WTC11 (cell line): Measurements from ENCODE around the gene PLEKHA1. TPM values are rescaled to one million over a fixed set of nuclear protein-coding genes. Genes with fewer than 3 reads are reported as not detected.

Experiments used
- ATAC-seq: fragments of 200-7000 bp; cut with Tn5 transposase; 2 replicates; pipeline ENCODE4 v1.10.0; 2021; ENCODE audit warnings: mild to moderate bottlenecking, moderate library complexity
- CTCF ChIA-PET: fragments of 300-600 bp; sonication (Branson Sonifier 250); formaldehyde crosslinking; loops from one replicate; lab custom pipeline; 2021; ENCODE audit warnings: antibody characterized with exemption; lab: Charles Lee
- POLR2A ChIA-PET: fragments of 350-600 bp; sonication (Branson Sonifier 250); formaldehyde crosslinking; loops from one replicate; lab custom pipeline; 2021; ENCODE audit warnings: antibody characterized with exemption; lab: Charles Lee
- DNase-seq: peaks from one replicate; pipeline ENCODE4 v3.0.0; 2021; ENCODE audit warnings: low spot score
- H3K27ac Mint-ChIP-seq: 2 replicates; pipeline ENCODE4 v1.8.0; 2021; ENCODE audit warnings: mixed read lengths
- H3K27me3 Mint-ChIP-seq: 2 replicates; pipeline ENCODE4 v1.8.0; 2021; ENCODE audit warnings: low read depth, mild to moderate bottlenecking, moderate library complexity, mixed read lengths
- H3K36me3 Mint-ChIP-seq: 2 replicates; pipeline ENCODE4 v1.8.0; 2021; ENCODE audit warnings: mixed read lengths
- H3K4me1 Mint-ChIP-seq: 2 replicates; pipeline ENCODE4 v1.8.0; 2022; ENCODE audit warnings: mixed read lengths
- H3K4me3 Mint-ChIP-seq: 2 replicates; pipeline ENCODE4 v1.8.0; 2021; ENCODE audit warnings: mild to moderate bottlenecking, moderate library complexity, mixed read lengths
- H3K9me3 Mint-ChIP-seq: 2 replicates; pipeline ENCODE4 v1.8.0; 2021; ENCODE audit warnings: mixed read lengths
- ARID4B ChIP-seq: sonication (generic); formaldehyde crosslinking; IDR thresholded peaks from 2 replicates; pipeline ENCODE4 v1.8.0; 2023; ENCODE audit warnings: missing genetic modification reagents, mild to moderate bottlenecking, borderline replicate concordance
- ATF1 ChIP-seq: sonication (generic); formaldehyde crosslinking; IDR thresholded peaks from 2 replicates; pipeline ENCODE4 v1.8.1; 2023; ENCODE audit warnings: mild to moderate bottlenecking, moderate library complexity, missing genetic modification reagents
- E2F1 ChIP-seq: sonication (generic); formaldehyde crosslinking; IDR thresholded peaks from 2 replicates; pipeline ENCODE4 v1.8.0; 2022; ENCODE audit warnings: mild to moderate bottlenecking, missing genetic modification reagents
- ELF4 ChIP-seq: sonication (generic); formaldehyde crosslinking; IDR thresholded peaks from 2 replicates; pipeline ENCODE4 v1.8.1; 2022; ENCODE audit warnings: low read depth, mild to moderate bottlenecking, moderate library complexity, missing genetic modification reagents
- ETV6 ChIP-seq: sonication (generic); formaldehyde crosslinking; IDR thresholded peaks from 2 replicates; pipeline ENCODE4 v1.8.1; 2022; ENCODE audit warnings: mild to moderate bottlenecking, missing genetic modification reagents
- GABPB1 ChIP-seq: sonication (generic); formaldehyde crosslinking; IDR thresholded peaks from 2 replicates; pipeline ENCODE4 v1.8.1; 2023; ENCODE audit warnings: mild to moderate bottlenecking, missing genetic modification reagents
- GRHL2 ChIP-seq: fragments of 250-450 bp; sonication (Bioruptor Pico); IDR thresholded peaks from 2 replicates; pipeline ENCODE4 v1.8.0; 2022; ENCODE audit warnings: mild to moderate bottlenecking, moderate library complexity; ENCODE audit not compliant: insufficient replicate concordance, severe bottlenecking
- HMGXB4 ChIP-seq: sonication (generic); formaldehyde crosslinking; IDR thresholded peaks from 2 replicates; pipeline ENCODE4 v1.8.1; 2023; ENCODE audit warnings: mild to moderate bottlenecking, moderate library complexity, missing genetic modification reagents
- KAT7 ChIP-seq: sonication (generic); formaldehyde crosslinking; IDR thresholded peaks from 2 replicates; pipeline ENCODE4 v1.8.1; 2023; ENCODE audit warnings: missing genetic modification reagents, mild to moderate bottlenecking, borderline replicate concordance
- MAX ChIP-seq: sonication (generic); formaldehyde crosslinking; IDR thresholded peaks from 2 replicates; pipeline ENCODE4 v1.8.0; 2022; ENCODE audit warnings: mild to moderate bottlenecking, missing genetic modification reagents
- MXD4 ChIP-seq: fragments of 250-450 bp; sonication (Bioruptor Pico); IDR thresholded peaks from 2 replicates; pipeline ENCODE4 v1.8.0; 2021; ENCODE audit warnings: mild to moderate bottlenecking, moderate library complexity, borderline replicate concordance
- NFATC4 ChIP-seq: fragments of 250-450 bp; sonication (Bioruptor Pico); IDR thresholded peaks from 2 replicates; pipeline ENCODE4 v1.9.0; 2021; ENCODE audit warnings: mild to moderate bottlenecking
- SMAD4 ChIP-seq: sonication (generic); formaldehyde crosslinking; IDR thresholded peaks from 2 replicates; pipeline ENCODE4 v1.8.0; 2022; ENCODE audit warnings: mild to moderate bottlenecking, missing genetic modification reagents
- ZBTB43 ChIP-seq: sonication (generic); formaldehyde crosslinking; IDR thresholded peaks from 2 replicates; pipeline ENCODE4 v1.8.1; 2023; ENCODE audit warnings: mild to moderate bottlenecking, missing genetic modification reagents
- ZNF263 ChIP-seq: sonication (generic); formaldehyde crosslinking; IDR thresholded peaks from 2 replicates; pipeline ENCODE4 v1.8.1; 2022; ENCODE audit warnings: low read depth, mild to moderate bottlenecking, moderate library complexity, missing genetic modification reagents
- ZNF532 ChIP-seq: fragments of 250-450 bp; sonication (Bioruptor Pico); IDR thresholded peaks from 2 replicates; pipeline ENCODE4 v1.9.0; 2021; ENCODE audit warnings: mild to moderate bottlenecking, borderline replicate concordance
- total RNA-seq: library from RNA; stranded (reverse); gene quantifications from 3 replicates; pipeline ENCODE4 v1.2.3, GENCODE V29; 2021

Gene PLEKHA1
- total RNA-seq, 1 experiment from 2014 or later = 34.6 TPM

- Mint-ChIP-seq H3K27me3 (no peaks in the 10 kb centered on the region), H3K36me3 (peaks cover 7% of the 10 kb centered on the region), H3K9me3 (peaks cover 24% of the 10 kb centered on the region), H3K4me1 (peaks cover 13% of the 10 kb centered on the region; the same call in 1 of the 2 replicates), H3K4me3 (no peak overlapping the region), H3K27ac (no peak overlapping the region)
- no peak for ATAC-seq
- ChIA-PET POLR2A (no interaction called here), CTCF (interaction anchor here (1.7 kb wide), 1 partner anchor 147 kb away, joined by 5 read pairs; no protein-coding TSS in a partner anchor)
- DNase-seq = no peak
- TF ChIP-seq MAX (CRISPR knock-in tag) (no peak), HMGXB4 (CRISPR knock-in tag) (no peak), ATF1 (CRISPR knock-in tag) (no peak), SMAD4 (CRISPR knock-in tag) (no peak), ZBTB43 (CRISPR knock-in tag) (no peak), NFATC4 (CRISPR knock-in tag) (no peak), ZNF263 (no peak), ZNF532 (CRISPR knock-in tag) (no peak), ETV6 (CRISPR knock-in tag) (no peak), KAT7 (CRISPR knock-in tag) (no peak), GRHL2 (no peak), E2F1 (CRISPR knock-in tag) (no peak), ARID4B (CRISPR knock-in tag) (no peak), MXD4 (CRISPR knock-in tag) (no peak), ELF4 (CRISPR knock-in tag) (no peak), GABPB1 (CRISPR knock-in tag) (no peak)
Observed at GRCh38 chr10:122445904-122446303, 71.4 kb downstream of the PLEKHA1 start.
